PC-9 (cell line): Measurements from ENCODE around the gene TSPAN17.

Experiments used
- CTCF ChIP-seq: fragments of 200-600 bp; sonication (generic); conservative IDR thresholded peaks from 2 replicates; pipeline ENCODE4 v1.6.1; 2017; ENCODE audit warnings: mixed run types, antibody characterized with exemption, mild to moderate bottlenecking, moderate library complexity
- EZH2 ChIP-seq: fragments of 200-600 bp; sonication (generic); IDR thresholded peaks from 2 replicates; pipeline ENCODE4 v1.8.0; 2017; ENCODE audit warnings: antibody characterized with exemption, low read depth

- TF ChIP-seq CTCF (no peak), EZH2 (no peak)
These were observed 27.5 kb downstream of the TSPAN17 start for GRCh38 chr5:176674799-176675198.
